Measurements from ENCODE around the gene ZBTB2.
"Not testable (repeated sequence)": the region's sequence is repeated elsewhere in the genome, so short reads cannot be mapped to it uniquely, and the experiment has no call there.

Gene ZBTB2

DNA sequence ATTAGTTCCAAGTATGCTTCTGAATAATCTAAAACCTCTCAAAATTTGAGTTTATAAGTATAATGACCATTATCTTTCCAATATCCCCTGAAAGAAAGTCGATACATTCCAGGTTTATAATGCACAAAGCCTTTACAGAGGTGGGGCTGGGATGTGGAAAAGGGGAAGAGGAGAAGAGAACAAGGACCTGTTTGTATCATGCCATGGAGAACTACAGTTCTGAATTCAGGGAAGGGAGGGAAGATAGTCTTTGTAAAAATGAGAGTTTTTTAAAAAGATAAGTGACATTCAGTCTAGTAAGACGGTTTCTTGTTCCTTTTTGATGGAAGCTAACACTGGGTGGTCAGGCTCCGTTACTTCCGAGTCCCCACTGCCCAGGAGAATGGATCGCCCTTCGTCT lies 26.1 kb downstream of the ZBTB2 start:
- no peak for DNase-seq

DNA sequence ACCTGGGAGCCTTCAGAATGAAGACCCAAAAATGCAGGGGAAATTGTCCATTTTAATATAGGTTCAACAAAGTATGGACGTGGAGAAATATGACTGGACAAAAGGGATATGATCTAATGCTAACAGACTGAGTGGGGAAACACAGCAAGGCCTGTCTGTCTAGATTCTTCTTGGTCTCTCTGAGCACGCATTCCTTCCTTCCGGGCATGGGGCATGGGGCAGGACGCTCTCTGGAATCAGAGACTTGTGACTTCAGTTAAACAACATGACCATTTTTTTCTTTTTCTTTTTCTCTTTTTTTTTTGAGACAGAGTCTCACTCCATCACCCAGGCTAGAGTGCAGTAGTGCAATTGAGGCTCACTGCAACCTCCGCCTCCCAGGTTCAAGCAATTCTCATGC lies 31.9 kb downstream of the ZBTB2 start:
- DNase-seq = no peak

DNA sequence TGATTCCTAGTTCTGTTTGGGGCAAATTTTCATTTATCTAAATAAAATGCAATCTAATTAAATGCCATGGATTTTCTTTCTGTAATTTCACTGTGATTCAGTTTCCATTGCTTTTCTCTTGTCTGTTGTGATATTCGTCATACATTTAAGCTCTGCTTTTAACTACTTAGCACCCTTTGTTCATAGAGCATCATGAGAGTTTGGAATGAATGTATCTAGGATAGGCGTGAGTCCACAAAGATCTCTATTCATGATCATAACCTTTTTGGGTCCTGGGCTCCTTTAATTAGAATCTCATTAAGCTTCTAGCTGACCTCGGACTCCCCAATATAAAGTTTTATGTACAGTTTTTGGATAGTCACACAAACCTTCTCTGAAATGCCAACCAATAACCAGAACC lies 32.9 kb downstream of the ZBTB2 start:
- DNase-seq = no peak

DNA sequence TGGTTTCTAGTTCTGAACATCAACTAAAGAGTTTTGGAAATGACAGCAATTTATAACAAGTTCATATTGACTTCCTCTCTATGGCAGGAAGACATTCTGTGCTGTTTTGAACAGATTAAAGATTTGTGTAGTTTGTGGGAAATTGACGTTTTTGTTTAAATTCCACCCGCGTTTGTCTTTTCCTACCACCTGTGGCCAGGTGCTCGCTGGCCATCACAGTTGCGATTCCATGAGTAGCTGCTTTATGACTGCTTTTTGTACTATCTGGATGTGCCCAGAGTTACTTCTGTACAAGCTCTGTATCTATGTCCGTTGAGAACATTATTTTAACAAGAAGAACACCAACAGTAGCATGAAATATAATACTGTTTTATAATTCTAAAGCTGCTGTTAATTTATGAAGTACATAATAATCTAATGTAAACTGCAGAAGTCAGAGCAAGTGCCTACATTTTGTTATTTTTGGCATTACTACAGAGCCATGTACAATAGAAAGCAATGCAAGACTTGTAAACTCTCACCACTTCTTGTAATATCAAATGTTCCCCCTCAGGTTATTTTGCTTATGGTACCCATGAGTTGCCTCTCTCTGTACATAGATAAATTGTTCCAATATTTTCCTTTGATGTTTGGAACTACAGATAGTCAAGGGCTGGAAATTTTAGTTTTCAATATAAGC lies 33.5 kb downstream of the ZBTB2 start:
- no peak for DNase-seq

DNA sequence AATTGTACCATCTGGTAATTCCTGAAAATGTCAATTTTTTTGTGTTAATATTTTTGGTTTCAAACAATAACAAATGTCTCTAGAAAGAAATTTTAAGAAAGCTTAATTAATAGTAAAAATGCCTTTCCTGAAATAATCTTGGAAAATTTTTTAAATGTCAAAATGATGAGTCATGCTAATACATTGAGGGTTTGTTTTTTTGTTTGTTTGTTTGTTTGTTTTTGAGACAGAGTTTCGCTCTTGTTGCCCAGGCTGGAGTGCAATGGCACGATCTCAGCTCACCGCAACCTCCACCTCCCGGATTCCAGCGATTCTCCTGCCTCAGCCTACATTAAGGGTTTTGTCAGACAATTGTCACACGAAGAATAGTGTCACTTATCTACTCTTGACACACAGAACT lies 34.4 kb downstream of the ZBTB2 start:
- not testable (repeated sequence) for DNase-seq

DNA sequence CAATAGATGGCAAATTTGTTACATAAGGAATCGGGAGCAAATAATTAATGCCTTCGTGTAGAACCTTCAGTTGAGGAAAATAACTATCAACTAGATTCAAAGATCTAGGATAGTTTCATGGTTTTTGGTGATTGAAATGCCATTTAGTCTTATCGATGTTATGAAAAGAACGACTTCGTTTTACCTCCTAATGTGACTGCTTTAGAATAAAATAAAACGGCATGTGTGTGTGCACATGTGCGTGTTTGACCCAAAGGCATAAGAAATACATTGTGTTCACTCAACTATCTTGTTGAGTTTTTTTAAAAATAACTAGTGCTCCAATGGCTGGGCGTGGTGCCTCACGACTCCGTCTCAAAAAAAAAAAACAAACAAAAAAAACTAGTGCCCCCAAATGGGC lies 37.6 kb downstream of the ZBTB2 start:
- DNase-seq = no peak

DNA sequence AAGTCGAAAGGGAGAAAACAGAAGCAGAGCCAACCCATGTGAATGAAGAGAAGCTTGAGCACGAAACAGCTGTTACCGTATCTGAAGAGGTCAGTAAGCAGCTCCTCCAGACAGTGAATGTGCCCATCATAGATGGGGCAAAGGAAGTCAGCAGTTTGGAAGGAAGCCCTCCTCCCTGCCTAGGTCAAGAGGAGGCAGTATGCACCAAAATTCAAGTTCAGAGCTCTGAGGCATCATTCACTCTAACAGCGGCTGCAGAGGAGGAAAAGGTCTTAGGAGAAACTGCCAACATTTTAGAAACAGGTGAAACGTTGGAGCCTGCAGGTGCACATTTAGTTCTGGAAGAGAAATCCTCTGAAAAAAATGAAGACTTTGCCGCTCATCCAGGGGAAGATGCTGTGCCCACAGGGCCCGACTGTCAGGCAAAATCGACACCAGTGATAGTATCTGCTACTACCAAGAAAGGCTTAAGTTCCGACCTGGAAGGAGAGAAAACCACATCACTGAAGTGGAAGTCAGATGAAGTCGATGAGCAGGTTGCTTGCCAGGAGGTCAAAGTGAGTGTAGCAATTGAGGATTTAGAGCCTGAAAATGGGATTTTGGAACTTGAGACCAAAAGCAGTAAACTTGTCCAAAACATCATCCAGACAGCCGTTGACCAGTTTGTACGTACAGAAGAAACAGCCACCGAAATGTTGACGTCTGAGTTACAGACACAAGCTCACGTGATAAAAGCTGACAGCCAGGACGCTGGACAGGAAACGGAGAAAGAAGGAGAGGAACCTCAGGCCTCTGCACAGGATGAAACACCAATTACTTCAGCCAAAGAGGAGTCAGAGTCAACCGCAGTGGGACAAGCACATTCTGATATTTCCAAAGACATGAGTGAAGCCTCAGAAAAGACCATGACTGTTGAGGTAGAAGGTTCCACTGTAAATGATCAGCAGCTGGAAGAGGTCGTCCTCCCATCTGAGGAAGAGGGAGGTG lies 38.7 kb downstream of the ZBTB2 start:
- no peak for DNase-seq

DNA sequence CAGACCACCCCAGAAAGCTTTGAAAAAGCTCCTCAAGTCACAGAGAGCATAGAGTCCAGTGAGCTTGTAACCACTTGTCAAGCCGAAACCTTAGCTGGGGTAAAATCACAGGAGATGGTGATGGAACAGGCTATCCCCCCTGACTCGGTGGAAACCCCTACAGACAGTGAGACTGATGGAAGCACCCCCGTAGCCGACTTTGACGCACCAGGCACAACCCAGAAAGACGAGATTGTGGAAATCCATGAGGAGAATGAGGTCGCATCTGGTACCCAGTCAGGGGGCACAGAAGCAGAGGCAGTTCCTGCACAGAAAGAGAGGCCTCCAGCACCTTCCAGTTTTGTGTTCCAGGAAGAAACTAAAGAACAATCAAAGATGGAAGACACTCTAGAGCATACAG lies 39.6 kb downstream of the ZBTB2 start:
- no peak for DNase-seq

DNA sequence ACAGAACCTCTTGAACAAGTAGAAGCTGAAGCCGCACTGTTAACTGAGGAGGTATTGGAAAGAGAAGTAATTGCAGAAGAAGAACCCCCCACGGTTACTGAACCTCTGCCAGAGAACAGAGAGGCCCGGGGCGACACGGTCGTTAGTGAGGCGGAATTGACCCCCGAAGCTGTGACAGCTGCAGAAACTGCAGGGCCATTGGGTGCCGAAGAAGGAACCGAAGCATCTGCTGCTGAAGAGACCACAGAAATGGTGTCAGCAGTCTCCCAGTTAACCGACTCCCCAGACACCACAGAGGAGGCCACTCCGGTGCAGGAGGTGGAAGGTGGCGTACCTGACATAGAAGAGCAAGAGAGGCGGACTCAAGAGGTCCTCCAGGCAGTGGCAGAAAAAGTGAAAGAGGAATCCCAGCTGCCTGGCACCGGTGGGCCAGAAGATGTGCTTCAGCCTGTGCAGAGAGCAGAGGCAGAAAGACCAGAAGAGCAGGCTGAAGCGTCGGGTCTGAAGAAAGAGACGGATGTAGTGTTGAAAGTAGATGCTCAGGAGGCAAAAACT lies 40.1 kb downstream of the ZBTB2 start:
- DNase-seq = no peak

DNA sequence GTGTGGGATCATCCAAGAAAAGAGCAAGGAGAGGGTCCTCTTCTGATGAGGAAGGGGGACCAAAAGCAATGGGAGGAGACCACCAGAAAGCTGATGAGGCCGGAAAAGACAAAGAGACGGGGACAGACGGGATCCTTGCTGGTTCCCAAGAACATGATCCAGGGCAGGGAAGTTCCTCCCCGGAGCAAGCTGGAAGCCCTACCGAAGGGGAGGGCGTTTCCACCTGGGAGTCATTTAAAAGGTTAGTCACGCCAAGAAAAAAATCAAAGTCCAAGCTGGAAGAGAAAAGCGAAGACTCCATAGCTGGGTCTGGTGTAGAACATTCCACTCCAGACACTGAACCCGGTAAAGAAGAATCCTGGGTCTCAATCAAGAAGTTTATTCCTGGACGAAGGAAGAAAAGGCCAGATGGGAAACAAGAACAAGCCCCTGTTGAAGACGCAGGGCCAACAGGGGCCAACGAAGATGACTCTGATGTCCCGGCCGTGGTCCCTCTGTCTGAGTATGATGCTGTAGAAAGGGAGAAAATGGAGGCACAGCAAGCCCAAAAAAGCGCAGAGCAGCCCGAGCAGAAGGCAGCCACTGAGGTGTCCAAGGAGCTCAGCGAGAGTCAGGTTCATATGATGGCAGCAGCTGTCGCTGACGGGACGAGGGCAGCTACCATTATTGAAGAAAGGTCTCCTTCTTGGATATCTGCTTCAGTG lies 40.8 kb downstream of the ZBTB2 start:
- DNase-seq = no peak

DNA sequence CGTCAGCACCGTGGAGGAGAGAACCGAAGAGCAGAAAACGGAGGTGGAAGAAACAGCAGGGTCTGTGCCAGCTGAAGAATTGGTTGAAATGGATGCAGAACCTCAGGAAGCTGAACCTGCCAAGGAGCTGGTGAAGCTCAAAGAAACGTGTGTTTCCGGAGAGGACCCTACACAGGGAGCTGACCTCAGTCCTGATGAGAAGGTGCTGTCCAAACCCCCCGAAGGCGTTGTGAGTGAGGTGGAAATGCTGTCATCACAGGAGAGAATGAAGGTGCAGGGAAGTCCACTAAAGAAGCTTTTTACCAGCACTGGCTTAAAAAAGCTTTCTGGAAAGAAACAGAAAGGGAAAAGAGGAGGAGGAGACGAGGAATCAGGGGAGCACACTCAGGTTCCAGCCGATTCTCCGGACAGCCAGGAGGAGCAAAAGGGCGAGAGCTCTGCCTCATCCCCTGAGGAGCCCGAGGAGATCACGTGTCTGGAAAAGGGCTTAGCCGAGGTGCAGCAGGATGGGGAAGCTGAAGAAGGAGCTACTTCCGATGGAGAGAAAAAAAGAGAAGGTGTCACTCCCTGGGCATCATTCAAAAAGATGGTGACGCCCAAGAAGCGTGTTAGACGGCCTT lies 41.6 kb downstream of the ZBTB2 start:
- no peak for DNase-seq

DNA sequence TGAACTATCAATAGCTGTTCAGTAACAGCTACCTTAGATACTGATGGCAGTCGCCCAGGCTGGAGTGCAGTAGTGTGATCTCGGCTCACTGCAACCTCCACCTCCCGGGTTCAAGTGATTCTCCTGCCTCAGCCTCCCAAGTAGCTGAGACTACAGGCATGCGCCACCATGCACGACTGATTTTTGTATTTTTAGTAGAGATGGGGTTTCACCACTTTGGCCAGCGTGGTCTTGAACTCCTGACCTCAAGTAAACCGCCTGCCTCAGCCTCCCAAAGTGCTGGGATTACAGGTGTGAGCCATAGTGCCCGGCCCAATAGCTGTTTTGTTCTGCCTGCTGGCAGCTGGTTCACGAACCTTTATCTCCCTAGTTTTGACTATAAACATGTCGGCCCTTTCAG lies 48.6 kb downstream of the ZBTB2 start:
- not testable (repeated sequence) for DNase-seq

DNA sequence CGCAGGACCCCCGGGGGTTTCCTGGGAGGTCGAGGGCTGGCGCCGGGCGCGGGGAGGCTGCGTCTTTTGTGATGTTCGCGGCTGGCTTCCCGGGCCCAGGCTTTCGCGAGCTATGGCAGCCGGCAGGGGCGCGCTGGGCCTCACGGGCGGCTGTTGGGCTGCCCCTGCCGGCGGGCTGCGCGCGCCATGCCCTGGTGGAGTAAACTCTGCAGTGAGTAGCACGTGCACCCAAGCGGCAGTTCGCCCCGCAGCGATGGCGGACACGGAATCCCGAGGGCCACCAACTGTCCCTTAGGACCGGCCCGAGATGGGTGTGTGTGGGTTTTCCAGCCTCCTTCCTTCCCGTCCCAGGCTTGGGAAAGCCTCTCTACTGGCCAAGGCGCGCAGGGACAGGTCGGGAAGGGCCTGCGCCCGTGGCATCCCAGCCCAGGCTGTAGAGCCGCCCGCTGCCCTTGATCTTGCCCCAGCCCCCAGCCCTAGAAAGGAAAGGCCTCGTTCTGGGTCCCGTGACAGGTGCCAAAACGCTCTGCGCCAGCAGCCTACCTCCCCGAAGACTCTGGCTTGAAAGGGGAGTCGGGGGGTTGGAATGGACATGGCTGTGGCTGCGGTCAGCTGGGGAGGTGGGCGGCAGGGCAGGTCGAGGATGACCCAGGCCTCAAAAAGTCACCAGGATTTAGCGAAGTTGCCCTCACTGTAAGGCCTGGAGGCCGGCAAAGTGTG lies 49.7 kb downstream of the ZBTB2 start:
- no peak for DNase-seq

DNA sequence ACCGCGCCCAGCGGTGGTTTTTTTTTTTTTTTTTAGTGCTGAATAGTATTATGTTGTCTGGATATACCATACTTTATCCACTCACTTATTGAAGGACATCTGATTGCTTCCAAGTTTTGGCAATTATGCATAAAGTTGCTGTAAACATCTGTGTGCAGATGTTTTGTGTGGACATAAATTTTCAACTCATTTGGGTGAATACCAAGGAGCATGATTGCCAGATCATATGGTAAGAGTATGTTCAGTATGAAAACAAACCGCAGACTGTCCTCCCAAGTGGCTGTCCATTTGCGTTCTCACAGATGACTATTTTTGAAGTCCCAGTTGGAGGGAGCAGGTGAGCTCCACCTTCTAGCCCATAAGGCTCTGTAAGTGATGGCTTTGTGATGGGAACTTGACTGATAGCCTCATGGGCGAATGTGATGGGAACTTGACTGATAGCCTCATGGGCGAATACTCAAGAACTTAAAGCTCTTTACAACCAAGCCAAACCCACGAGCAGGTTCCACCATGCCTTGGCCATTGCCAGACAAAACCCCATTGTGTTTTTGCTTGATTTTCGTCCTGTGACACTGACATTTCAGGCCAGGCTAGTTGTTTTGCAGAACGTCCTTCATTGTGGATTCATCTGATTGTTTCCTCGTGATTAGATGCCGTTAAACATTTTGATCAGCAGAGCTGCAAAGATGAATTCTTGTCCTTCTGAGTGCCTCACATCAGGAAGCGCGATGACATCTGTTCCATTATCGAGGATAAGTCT lies 51.0 kb downstream of the ZBTB2 start:
- no peak for DNase-seq

DNA sequence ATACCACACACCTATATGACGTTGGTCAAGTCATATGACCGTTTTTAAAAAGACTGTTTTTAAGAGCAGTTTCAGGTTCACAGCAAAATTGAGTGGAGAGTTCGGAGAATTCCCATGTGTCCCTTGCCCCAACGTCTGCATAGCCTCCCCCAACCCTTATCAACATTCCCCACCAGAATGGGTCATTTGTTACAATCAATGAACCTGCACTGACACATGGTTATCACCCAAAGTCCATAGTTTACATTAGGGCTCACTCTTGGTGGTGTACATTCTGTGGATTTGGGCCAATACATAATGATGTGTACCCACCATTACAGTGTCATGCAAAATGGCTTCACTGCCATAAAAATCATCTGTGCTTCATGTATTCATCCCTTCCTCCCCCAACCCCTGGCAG lies 52.0 kb downstream of the ZBTB2 start:
- DNase-seq = no peak

DNA sequence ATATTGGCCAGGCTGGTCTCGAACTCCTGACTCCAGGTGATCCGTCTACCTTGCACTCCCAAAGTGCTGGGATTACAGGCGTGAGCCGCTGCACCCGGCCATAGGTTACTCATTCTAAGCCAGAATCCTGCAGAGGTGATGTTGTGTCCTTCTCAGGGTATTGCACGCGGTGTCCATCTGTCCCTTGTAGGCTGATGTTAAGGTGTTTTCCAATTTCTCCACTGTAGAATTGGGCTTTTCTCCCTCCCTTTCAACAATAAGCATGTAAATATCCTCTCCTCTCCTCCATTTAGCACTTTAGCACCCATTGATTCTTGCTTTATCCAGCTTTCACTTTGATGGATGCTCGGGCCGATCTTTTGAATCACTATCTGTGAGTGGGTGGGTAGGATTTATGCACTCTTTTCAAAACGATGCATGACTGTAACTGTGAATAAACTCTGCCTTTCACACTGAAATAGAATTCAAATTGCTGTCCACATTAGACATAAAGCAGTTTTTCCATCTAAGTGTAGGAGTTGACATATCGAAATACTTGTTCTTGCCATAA lies 52.6 kb downstream of the ZBTB2 start:
- DNase-seq = no peak

DNA sequence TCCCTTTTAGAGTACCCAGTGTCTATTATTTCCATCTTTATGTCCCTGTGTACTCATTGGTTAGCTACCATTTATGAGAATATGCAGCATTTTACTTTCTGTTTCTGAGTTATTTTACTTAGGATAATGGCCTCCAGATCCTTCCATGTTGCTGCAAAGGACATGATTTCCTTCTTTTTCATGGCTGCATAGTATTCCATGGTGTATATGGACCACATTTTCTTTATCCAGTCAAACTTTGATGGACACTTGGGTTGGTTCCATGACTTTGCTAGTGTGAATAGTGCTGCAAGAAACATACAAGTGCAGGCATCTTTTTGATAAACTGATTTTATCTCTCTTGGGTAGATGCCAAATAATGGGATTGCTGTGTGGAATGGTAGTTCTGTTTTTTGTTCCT lies 55.4 kb downstream of the ZBTB2 start:
- no peak for DNase-seq

DNA sequence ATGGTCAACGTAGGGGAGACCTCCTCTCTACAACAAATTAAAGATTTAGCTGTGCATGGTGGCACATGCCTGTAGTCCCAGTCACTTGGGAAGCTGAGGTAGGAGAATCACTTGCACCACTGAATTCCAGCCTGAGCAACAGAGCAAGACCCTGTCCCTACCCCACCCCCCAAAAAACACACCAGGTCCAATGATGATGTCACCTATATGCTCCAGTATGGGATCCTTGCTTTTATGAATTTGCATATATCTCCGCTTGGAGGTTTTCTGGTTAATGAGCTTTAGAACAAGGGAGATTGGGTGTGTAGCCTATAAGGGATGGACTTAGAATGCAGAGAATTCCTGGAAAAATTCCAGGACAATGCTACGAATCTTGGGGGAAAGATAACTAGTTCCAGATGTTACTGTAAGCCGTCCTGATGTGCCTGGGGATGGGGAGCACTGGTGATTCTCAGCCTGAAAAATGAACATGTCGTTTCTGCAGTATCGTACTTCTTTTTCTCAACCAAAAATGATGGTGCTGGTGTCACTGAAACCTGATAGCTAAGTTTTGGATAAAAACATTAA lies 61.1 kb downstream of the ZBTB2 start:
- no peak for DNase-seq

DNA sequence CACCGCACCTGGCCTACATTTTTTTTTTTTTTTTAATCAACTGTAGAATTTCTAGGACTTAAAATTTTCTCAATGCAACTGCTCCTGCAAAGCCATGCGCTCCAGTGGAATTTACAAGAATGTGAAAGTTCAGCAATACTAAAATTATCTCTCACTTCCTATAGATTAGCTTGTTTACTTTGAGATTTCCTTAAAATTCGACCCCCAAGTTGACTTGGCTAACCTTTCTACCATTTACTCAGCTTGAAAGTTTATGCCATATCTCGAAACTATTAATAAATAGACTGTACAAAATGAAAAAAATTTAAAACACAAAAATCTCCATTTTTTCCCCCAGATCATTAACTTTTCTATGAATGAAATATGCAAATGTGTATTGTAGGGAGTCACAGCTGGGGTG lies 64.3 kb downstream of the ZBTB2 start:
- DNase-seq = no peak

DNA sequence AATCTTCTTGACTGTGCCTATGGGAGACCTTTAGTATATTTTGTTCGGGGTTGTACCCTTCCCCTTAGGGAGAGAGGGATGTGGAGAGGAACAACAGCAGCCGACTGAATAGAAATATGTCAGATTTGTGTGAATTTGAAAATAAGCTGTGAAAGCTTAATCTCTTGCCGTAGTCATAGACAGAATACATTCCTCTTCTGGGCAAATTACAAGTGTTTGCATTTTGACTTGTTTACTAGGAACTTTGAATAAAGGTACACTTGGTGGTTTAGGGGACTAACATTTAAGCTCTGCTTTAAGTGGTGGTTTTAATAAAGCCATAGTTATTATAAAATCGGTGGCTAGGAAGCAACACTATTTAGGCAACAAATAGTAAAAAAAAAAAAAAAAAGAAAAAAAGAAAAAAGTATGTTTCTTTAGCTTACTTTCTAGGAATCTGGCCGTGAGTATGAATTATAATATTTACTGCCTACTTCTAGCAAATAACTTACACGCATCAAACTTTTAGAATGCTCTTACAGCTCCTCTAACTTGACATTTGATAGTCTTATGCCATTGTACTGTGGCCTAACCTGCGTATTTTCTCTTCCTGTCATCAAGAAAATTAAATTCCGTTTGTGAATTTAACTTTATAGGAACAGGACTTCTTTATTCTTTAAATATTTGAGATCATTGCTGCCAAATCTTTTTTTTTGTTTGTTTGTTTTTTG lies 65.1 kb downstream of the ZBTB2 start:
- DNase-seq = no peak
